WTC11 (cell line): ENCODE data around the gene PHLDB3. TPM values are rescaled to one million over a fixed set of nuclear protein-coding genes. Genes with fewer than 3 reads are reported as not detected.

Source experiments
- ATAC-seq: fragments of 200-7000 bp; cut with Tn5 transposase; 2 replicates; pipeline ENCODE4 v1.10.0; 2021; ENCODE audit warnings: mild to moderate bottlenecking, moderate library complexity
- CTCF ChIA-PET: fragments of 300-600 bp; sonication (Branson Sonifier 250); formaldehyde crosslinking; loops from one replicate; lab custom pipeline; 2021; ENCODE audit warnings: antibody characterized with exemption; lab: Charles Lee
- POLR2A ChIA-PET: fragments of 350-600 bp; sonication (Branson Sonifier 250); formaldehyde crosslinking; loops from one replicate; lab custom pipeline; 2021; ENCODE audit warnings: antibody characterized with exemption; lab: Charles Lee
- DNase-seq: peaks from one replicate; pipeline ENCODE4 v3.0.0; 2021; ENCODE audit warnings: low spot score
- H3K27ac Mint-ChIP-seq: 2 replicates; pipeline ENCODE4 v1.8.0; 2021; ENCODE audit warnings: mixed read lengths
- H3K27me3 Mint-ChIP-seq: 2 replicates; pipeline ENCODE4 v1.8.0; 2021; ENCODE audit warnings: low read depth, mild to moderate bottlenecking, moderate library complexity, mixed read lengths
- H3K36me3 Mint-ChIP-seq: 2 replicates; pipeline ENCODE4 v1.8.0; 2021; ENCODE audit warnings: mixed read lengths
- H3K4me1 Mint-ChIP-seq: 2 replicates; pipeline ENCODE4 v1.8.0; 2022; ENCODE audit warnings: mixed read lengths
- H3K4me3 Mint-ChIP-seq: 2 replicates; pipeline ENCODE4 v1.8.0; 2021; ENCODE audit warnings: mild to moderate bottlenecking, moderate library complexity, mixed read lengths
- H3K9me3 Mint-ChIP-seq: 2 replicates; pipeline ENCODE4 v1.8.0; 2021; ENCODE audit warnings: mixed read lengths
- CREB1 ChIP-seq: sonication (generic); formaldehyde crosslinking; IDR thresholded peaks from 2 replicates; pipeline ENCODE4 v1.8.0; 2023; ENCODE audit warnings: mild to moderate bottlenecking, missing genetic modification reagents
- FOXJ3 ChIP-seq: sonication (generic); formaldehyde crosslinking; IDR thresholded peaks from 2 replicates; pipeline ENCODE4 v1.9.0; 2021; ENCODE audit warnings: missing genetic modification reagents, mild to moderate bottlenecking, borderline replicate concordance
- IRF2 ChIP-seq: sonication (generic); formaldehyde crosslinking; IDR thresholded peaks from 2 replicates; pipeline ENCODE4 v1.8.0; 2022; ENCODE audit warnings: low read depth, missing genetic modification reagents, borderline replicate concordance
- MYBL2 ChIP-seq: sonication (generic); formaldehyde crosslinking; IDR thresholded peaks from 2 replicates; pipeline ENCODE4 v1.8.1; 2023; ENCODE audit warnings: mild to moderate bottlenecking, moderate library complexity, missing genetic modification reagents
- NFYB ChIP-seq: sonication (generic); formaldehyde crosslinking; conservative IDR thresholded peaks from 2 replicates; pipeline ENCODE4 v1.8.0; 2022; ENCODE audit warnings: low read depth, missing genetic modification reagents
- NR2C2 ChIP-seq: sonication (generic); formaldehyde crosslinking; IDR thresholded peaks from 2 replicates; pipeline ENCODE4 v1.8.0; 2022; ENCODE audit warnings: mild to moderate bottlenecking, missing genetic modification reagents
- PREB ChIP-seq: sonication (generic); formaldehyde crosslinking; IDR thresholded peaks from 2 replicates; pipeline ENCODE4 v1.8.1; 2022; ENCODE audit warnings: mild to moderate bottlenecking, missing genetic modification reagents, moderate library complexity, borderline replicate concordance
- RELA ChIP-seq: sonication (generic); formaldehyde crosslinking; IDR thresholded peaks from 2 replicates; pipeline ENCODE4 v1.8.1; 2022; ENCODE audit warnings: missing genetic modification reagents, mild to moderate bottlenecking, borderline replicate concordance
- SP1 ChIP-seq: sonication (generic); formaldehyde crosslinking; conservative IDR thresholded peaks from 2 replicates; pipeline ENCODE4 v1.8.1; 2022; ENCODE audit warnings: missing genetic modification reagents
- TCF7 ChIP-seq: sonication (generic); formaldehyde crosslinking; IDR thresholded peaks from 2 replicates; pipeline ENCODE4 v1.8.0; 2022; ENCODE audit warnings: mild to moderate bottlenecking, low read depth, missing genetic modification reagents, moderate library complexity
- ZNF317 ChIP-seq: sonication (generic); formaldehyde crosslinking; IDR thresholded peaks from 2 replicates; pipeline ENCODE4 v1.8.1; 2023; ENCODE audit warnings: low read depth, mild to moderate bottlenecking, moderate library complexity, missing genetic modification reagents, borderline replicate concordance
- total RNA-seq: library from RNA; stranded (reverse); gene quantifications from 3 replicates; pipeline ENCODE4 v1.2.3, GENCODE V29; 2021
- TF ChIP-seq, protein P1 (sequence below): fragments of 250-450 bp; sonication (Bioruptor Pico); IDR thresholded peaks from 2 replicates; pipeline ENCODE4 v1.9.0; 2021; ENCODE audit warnings: mild to moderate bottlenecking, borderline replicate concordance
- TF ChIP-seq, protein P2 (sequence below): sonication (generic); formaldehyde crosslinking; IDR thresholded peaks from 2 replicates; pipeline ENCODE4 v1.8.1; 2023; ENCODE audit warnings: mild to moderate bottlenecking, moderate library complexity, missing genetic modification reagents

Gene PHLDB3
- total RNA-seq, 1 experiment from 2014 or later = 14.6 TPM

- TF ChIP-seq NFYB (CRISPR knock-in tag) = no peak
These were observed 16.4 kb downstream of the PHLDB3 start (continued) for GRCh38 chr19:43488179-43488578.

GRCh38 chr19:43486412-43486811 lies 18.1 kb downstream of the PHLDB3 start:
- POLR2A ChIA-PET = interaction anchor here (0.6 kb wide), 1 partner anchor 16 kb away, joined by 5 read pairs; no protein-coding TSS in a partner anchor

GRCh38 chr19:43485951-43486350 lies 18.6 kb downstream of the PHLDB3 start:
- Mint-ChIP-seq H3K27ac (no peak overlapping the region), H3K36me3 (no peaks in the 10 kb centered on the region), H3K27me3 (no peaks in the 10 kb centered on the region; the same call in 1 of the 2 replicates), H3K4me3 (no peak overlapping the region), H3K9me3 (no peaks in the 10 kb centered on the region), H3K4me1 (no peaks in the 10 kb centered on the region)
- DNase-seq (no peak), ATAC-seq (no peak)
- CTCF ChIA-PET = interaction anchor here (0.7 kb wide), 1 partner anchor 39 kb away, joined by 3 read pairs; no protein-coding TSS in a partner anchor
- POLR2A ChIA-PET = no interaction called here
- TF ChIP-seq FOXJ3 = no peak
- no peak for TF ChIP-seq ZNF317 (CRISPR knock-in tag)
- no peak for TF ChIP-seq SP1
- TF ChIP-seq PREB (CRISPR knock-in tag) = no peak

More at GRCh38 chr19:43486412-43486811, 18.1 kb downstream of the PHLDB3 start:
- TF ChIP-seq NR2C2 (CRISPR knock-in tag) (no peak), TCF7 (CRISPR knock-in tag) (no peak), MYBL2 (CRISPR knock-in tag) (no peak), IRF2 (CRISPR knock-in tag) (no peak), CREB1 (CRISPR knock-in tag) (no peak)
- TF ChIP-seq, protein P1, sequence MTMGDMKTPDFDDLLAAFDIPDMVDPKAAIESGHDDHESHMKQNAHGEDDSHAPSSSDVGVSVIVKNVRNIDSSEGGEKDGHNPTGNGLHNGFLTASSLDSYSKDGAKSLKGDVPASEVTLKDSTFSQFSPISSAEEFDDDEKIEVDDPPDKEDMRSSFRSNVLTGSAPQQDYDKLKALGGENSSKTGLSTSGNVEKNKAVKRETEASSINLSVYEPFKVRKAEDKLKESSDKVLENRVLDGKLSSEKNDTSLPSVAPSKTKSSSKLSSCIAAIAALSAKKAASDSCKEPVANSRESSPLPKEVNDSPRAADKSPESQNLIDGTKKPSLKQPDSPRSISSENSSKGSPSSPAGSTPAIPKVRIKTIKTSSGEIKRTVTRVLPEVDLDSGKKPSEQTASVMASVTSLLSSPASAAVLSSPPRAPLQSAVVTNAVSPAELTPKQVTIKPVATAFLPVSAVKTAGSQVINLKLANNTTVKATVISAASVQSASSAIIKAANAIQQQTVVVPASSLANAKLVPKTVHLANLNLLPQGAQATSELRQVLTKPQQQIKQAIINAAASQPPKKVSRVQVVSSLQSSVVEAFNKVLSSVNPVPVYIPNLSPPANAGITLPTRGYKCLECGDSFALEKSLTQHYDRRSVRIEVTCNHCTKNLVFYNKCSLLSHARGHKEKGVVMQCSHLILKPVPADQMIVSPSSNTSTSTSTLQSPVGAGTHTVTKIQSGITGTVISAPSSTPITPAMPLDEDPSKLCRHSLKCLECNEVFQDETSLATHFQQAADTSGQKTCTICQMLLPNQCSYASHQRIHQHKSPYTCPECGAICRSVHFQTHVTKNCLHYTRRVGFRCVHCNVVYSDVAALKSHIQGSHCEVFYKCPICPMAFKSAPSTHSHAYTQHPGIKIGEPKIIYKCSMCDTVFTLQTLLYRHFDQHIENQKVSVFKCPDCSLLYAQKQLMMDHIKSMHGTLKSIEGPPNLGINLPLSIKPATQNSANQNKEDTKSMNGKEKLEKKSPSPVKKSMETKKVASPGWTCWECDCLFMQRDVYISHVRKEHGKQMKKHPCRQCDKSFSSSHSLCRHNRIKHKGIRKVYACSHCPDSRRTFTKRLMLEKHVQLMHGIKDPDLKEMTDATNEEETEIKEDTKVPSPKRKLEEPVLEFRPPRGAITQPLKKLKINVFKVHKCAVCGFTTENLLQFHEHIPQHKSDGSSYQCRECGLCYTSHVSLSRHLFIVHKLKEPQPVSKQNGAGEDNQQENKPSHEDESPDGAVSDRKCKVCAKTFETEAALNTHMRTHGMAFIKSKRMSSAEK (CRISPR knock-in tag) = no peak
- TF ChIP-seq, protein P2, sequence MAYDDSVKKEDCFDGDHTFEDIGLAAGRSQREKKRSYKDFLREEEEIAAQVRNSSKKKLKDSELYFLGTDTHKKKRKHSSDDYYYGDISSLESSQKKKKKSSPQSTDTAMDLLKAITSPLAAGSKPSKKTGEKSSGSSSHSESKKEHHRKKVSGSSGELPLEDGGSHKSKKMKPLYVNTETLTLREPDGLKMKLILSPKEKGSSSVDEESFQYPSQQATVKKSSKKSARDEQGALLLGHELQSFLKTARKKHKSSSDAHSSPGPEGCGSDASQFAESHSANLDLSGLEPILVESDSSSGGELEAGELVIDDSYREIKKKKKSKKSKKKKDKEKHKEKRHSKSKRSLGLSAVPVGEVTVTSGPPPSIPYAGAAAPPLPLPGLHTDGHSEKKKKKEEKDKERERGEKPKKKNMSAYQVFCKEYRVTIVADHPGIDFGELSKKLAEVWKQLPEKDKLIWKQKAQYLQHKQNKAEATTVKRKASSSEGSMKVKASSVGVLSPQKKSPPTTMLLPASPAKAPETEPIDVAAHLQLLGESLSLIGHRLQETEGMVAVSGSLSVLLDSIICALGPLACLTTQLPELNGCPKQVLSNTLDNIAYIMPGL (CRISPR knock-in tag) = no peak
- H3K4me1 Mint-ChIP-seq = no peaks in the 10 kb centered on the region
- no peak overlapping the region for H3K27ac Mint-ChIP-seq
- DNase-seq (no peak), ATAC-seq (no peak)
- H3K36me3 Mint-ChIP-seq = no peaks in the 10 kb centered on the region
- no peak overlapping the region for H3K4me3 Mint-ChIP-seq
- no peaks in the 10 kb centered on the region for H3K9me3 Mint-ChIP-seq
- CTCF ChIA-PET = interaction anchor here (1.1 kb wide), 1 partner anchor 33 kb away, joined by 3 read pairs; no protein-coding TSS in a partner anchor
- no peaks in the 10 kb centered on the region; the same call in 1 of the 2 replicates for H3K27me3 Mint-ChIP-seq

DNA sequence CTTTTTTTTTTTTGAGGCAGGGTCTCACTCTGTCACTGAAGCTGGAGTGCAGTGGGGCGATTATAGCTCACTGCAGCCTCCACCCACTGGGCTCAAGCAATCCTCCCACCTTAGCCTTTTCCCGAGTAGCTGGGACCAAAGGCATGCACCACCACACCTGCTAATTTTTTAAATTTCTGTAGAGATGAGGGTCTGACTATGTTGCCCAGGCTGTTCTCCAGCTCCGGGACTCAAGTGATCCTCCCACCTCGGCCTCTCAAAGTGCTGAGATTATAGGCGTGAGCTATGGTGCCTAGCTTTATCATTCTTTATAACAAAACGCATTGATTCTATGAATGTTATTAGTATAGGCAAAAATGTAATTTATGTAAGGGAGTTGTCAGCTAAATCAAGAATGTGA lies 21.3 kb downstream of the PHLDB3 start:
- DNase-seq (no peak), ATAC-seq (no peak)
- Mint-ChIP-seq H3K27ac (no peak overlapping the region), H3K36me3 (no peaks in the 10 kb centered on the region), H3K4me3 (no peak overlapping the region), H3K27me3 (no peaks in the 10 kb centered on the region; the same call in 1 of the 2 replicates), H3K4me1 (no peaks in the 10 kb centered on the region)
- POLR2A ChIA-PET = no interaction called here
- no peak for TF ChIP-seq RELA
- TF ChIP-seq, all 79 proteins: peak for 0
- CTCF ChIA-PET = interaction anchor here (0.7 to 1.1 kb wide), 3 partner anchors 19 to 36 kb away, joined by 3 to 5 read pairs (median 4); partner anchors contain the start of gene PHLDB3
- no peaks in the 10 kb centered on the region for H3K9me3 Mint-ChIP-seq
